ENCODE measurements around the gene ABHD12. TPM values are rescaled to one million over a fixed set of nuclear protein-coding genes. Genes with fewer than 3 reads are reported as not detected.

ABHD12 gene
- total RNA-seq, 1 donor from 2014 or later = 32.9 TPM

DNA sequence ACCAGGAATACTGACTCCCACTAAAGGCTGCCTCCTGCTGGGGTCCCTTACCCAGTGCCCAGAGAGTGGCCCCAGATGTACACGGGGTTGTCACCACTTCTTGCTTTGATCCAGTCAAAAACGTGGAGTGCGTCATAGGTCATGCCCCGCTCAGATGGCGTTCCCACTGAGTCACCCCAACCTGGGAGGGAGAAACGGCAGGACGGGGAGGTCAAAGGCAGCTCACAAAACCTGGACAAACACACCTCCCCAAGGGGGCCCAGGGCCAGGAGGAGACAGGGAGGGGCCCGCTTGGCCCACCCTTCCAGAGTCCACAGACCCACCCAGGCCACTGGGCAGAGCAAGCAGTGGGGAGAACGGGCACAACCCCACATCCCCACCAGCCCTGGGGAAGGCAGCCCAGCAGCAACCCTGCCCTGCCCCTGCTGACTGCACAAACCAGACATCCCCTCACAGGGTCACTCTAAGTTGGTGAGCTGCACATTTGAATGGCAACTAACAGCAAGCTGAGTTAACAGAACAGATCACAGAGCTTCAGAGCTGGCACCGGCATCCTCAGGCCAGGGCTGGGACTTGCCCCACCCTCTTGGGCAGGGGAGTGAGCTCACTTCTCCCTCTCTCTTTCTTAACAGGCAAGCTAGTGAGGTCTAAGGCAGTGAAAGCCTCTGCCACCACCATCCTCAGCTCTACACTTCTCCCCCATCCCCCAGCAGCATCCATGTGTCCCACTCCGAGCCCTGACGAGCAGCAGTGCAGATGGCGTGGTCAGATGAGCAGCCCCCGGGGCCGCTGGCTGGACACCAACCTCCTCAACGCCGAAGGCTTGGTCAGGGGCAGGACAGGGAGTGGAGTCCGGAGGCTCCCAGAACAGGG lies 81.0 kb downstream of the ABHD12 start:
- intact Hi-C loops (cut with micrococcal nuclease) = loop anchor here (1.0 to 2.0 kb wide), 8 partner anchors 37 to 441 kb away; partner anchors contain the start of genes ABHD12, CST7 and NANP

DNA sequence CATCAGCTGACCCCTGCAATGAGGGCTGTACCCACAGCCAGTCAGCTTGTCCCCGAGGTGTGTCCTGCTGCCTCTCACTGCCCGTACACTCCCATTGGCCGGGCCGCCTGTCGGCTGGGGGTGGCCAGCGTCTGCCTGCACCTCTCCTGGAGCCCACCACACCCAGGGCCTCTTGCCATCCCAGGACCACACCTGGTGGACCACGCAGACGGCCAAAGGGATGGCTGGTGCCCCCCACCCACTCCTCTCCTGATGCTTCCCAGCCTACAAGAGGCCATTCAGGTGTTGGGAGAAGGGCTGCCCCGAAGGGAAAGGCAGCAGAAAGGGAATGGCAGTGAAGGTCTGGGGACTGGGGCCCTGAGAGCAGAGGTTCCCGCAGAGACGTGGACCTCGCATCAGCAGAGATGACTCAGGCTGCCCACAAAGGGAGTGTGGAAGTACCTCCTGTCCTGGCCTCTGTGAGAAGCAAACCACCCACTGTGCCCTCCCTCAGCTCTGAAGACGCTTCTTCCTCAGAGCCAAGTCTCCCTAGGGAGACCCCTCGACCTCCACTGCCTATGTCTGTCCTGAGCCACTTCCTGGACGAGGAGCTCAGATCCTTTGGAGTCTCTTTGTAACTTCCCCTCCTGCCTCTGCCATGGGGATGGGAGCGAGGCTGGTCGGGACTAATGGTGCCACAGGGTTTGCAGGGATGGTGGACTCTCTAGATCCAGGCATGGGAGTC lies 81.8 kb downstream of the ABHD12 start:
- intact Hi-C loops (cut with micrococcal nuclease) = no loop called here

DNA sequence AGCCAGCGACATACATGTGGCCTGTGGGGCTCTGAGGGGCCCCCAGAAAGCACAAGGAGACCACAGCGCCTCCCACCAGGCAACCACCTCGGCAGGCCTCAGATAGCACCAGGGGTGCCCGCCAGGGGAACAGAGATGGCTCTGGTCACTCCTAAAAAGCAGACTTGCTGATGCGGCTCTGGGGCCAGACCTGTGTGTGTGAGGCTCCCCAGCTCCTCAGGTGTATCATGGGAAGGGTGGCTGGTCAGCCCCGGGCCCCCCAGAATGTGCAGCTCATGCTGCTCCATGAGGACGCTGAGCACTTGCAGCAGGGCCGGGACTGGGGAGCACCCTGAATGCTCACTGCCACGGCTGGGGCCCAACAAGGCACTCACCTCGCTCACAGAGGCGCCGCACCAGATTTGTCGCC lies 82.5 kb downstream of the ABHD12 start:
- intact Hi-C loops (cut with micrococcal nuclease) = no loop called here

DNA sequence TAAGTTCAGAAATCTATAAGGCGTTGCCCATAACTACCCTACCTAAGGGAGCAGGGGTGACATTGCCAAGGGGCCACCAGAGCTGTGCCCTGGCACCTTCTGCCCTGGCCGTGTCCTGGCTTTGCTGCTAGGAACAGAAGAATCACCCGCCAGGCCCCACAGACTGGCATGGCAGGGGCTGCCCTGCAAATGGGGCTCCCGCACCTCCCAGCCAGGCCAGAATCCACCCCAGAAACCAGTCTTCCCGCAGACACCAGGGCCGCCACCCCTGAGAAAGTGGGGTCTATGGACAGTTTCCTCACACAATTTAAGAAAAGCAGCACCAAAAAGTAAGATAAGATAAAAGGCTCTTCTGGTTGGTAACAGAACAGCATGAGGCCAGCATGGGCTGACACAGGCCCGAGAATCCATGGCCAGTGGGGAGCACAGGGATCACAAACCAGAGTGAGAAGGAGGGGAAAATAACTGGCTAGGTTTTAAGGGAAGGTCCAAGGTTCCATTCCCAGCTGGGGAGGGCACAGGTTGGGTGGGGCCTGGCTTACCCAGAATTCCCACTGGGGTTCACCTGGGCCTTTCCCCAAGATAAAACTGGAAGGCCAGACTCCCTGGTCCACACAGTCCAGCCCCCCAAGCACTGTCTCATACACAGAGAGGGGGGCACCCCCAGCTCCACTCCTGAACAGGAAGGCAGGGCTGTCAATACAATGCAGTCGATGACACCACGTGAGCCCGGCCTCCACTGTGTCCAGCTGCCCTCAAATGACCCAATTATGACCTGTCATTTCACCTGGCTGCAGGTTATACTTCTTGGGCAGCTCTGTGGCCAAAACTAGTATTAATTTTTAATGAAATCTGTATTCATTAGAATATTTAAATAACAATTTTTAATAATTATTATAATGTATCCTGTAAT lies 83.4 kb downstream of the ABHD12 start:
- intact Hi-C loops (cut with micrococcal nuclease) = no loop called here

DNA sequence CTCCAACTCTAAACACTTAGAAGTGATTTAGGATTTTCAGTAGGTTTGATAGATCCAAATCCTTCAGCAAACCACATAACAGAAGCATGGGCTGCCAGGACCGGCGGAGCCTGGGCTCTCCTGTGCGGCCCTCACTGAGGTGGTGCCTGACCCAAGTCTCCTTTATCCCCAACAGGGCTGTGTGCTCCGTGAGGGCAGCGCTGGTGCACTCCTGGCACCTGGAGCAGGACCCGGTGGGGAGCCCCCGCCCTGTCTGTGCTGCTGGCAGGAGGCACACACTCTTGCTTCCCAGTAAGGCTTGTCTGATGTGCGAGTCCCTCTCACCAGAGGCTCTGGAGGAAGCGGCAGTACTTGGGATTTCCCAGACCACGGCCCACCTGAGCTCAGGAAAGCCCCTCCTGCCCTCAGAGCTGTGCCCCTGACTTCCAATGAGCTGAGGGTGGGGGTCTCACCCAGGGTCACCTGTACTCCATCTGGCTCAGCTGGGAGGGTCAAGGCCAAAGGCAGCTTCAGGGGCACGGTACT lies 86.5 kb downstream of the ABHD12 start:
- intact Hi-C loops (cut with micrococcal nuclease) = no loop called here

- intact Hi-C loops (cut with micrococcal nuclease) = no loop called here
Measured at GRCh38 chr20:25303292-25304024, 87.2 kb downstream of the ABHD12 start.

DNA sequence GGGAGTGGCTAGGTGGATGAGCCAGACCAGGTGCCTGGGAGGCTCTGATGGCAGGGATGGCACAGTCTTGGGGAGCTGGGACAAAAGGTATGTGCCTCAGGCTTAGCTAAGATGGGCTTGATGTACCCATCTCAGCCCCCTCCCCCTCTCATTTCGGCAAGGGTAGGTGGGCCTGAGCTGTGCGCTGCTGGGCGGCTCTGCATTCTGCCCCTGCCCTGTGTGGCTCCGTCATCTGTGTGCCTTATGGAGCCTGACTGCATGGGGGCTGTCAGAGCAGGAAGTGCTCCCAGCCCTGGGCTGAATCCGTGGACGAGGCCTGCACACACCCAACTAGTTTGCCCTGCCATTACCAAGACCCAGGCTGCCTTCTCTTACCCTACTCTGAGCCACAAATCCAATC lies 88.0 kb downstream of the ABHD12 start:
- intact Hi-C loops (cut with micrococcal nuclease) = no loop called here

- intact Hi-C loops (cut with micrococcal nuclease) = no loop called here
Measured at GRCh38 chr20:25301357-25301920, 89.2 kb downstream of the ABHD12 start.

GRCh38 chr20:25300496-25301170 lies 90.0 kb downstream of the ABHD12 start:
- intact Hi-C loops (cut with micrococcal nuclease) = no loop called here

GRCh38 chr20:25299806-25300205 lies 90.8 kb downstream of the ABHD12 start:
- intact Hi-C loops (cut with micrococcal nuclease) = no loop called here

DNA sequence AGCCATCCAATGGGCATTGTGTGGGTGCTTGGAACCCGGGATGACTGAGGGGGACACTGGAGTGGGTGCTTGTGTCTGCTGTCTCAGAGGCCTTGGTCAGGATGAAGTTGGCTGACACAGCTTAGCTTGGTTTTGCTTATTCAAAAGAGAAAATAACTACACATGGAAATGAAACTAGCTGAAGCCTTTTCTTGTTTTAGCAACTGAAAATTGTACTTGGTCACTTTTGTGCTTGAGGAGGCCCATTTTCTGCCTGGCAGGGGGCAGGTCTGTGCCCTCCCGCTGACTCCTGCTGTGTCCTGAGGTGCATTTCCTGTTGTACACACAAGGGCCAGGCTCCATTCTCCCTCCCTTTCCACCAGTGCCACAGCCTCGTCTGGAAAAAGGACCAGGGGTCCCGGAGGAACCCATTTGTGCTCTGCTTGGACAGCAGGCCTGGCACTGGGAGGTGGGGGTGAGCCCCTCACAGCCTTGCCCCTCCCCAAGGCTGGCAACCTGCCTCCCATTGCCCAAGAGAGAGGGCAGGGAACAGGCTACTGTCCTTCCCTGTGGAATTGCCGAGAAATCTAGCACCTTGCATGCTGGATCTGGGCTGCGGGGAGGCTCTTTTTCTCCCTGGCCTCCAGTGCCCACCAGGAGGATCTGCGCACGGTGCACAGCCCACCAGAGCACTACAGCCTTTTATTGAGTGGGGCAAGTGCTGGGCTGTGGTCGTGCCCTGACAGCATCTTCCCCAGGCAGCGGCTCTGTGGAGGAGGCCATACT lies 93.3 kb downstream of the ABHD12 start:
- intact Hi-C loops (cut with micrococcal nuclease) = no loop called here

GRCh38 chr20:25296094-25297093 lies 94.2 kb downstream of the ABHD12 start:
- intact Hi-C loops (cut with micrococcal nuclease) = loop anchor here (1.0 kb wide), 1 partner anchor 302 kb away; no protein-coding TSS in a partner anchor

DNA sequence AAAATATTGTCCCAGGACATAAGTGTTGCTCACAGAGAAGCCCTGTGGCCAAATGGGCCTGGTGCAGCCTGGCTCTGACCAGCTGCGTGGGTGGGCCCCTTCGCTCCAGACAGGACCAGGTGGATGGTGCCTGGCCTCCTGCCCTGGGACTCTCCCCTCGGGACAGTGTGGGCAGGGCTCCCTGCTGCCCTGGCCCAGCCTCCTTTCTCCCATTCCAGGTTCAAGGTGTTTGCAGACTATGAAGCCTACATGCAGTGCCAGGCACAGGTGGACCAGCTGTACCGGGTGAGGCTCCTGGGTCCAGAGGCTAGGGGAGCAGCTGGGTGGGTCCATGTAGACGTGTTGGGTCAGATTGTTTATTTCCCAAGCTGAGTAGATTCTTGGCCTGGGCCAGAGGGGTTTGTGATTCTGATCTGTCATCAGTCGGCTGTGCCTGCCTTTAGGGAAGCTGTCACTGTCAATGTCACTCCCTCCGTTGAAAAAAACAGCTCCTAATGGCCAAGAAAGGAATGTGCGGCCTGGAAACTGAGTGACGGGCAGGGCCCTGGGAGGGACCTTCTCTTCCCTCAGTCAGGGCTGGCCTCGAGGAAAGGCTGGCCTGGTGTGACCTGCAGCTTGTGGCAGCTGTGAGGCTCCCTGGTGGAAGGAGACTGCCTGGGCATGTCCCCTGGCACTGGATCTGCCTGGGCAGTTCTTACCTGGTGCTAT lies 95.1 kb downstream of the ABHD12 start:
- intact Hi-C loops (cut with micrococcal nuclease) = loop anchor here (1.0 kb wide), 1 partner anchor 301 kb away; no protein-coding TSS in a partner anchor

- intact Hi-C loops (cut with micrococcal nuclease) = loop anchor here (1.0 kb wide), 1 partner anchor 105 kb away; no protein-coding TSS in a partner anchor
Measured at GRCh38 chr20:25294459-25295385, 95.9 kb downstream of the ABHD12 start.

- intact Hi-C loops (cut with micrococcal nuclease) = loop anchor here (1.0 kb wide), 1 partner anchor 105 kb away; no protein-coding TSS in a partner anchor
Measured at GRCh38 chr20:25293910-25294458, 96.7 kb downstream of the ABHD12 start.
